Chondrocyte (in vitro differentiated cells): ENCODE data around the gene TEX26. TPM values are rescaled to one million over a fixed set of nuclear protein-coding genes. Genes with fewer than 3 reads are reported as not detected.

ENCODE experiments used
- DNase-seq: peaks from one replicate; pipeline ENCODE4 v3.0.0; 2021; ENCODE audit warnings: mixed read lengths, low spot score
- H3K27ac Mint-ChIP-seq: one replicate; pipeline ENCODE4 v1.8.0; 2021; ENCODE audit warnings: mild to moderate bottlenecking, moderate library complexity, mixed read lengths; ENCODE audit not compliant: unreplicated experiment
- H3K27me3 Mint-ChIP-seq: 2 replicates; pipeline ENCODE4 v1.8.0; 2021; ENCODE audit warnings: low read depth, mixed read lengths
- H3K36me3 Mint-ChIP-seq: 2 replicates; pipeline ENCODE4 v1.8.0; 2021; ENCODE audit warnings: low read depth, mixed read lengths
- H3K4me1 Mint-ChIP-seq: 2 replicates; pipeline ENCODE4 v1.8.0; 2021; ENCODE audit warnings: low read depth, mild to moderate bottlenecking, mixed read lengths
- H3K4me3 Mint-ChIP-seq: one replicate; pipeline ENCODE4 v1.8.0; 2021; ENCODE audit warnings: mild to moderate bottlenecking, moderate library complexity, mixed read lengths; ENCODE audit not compliant: unreplicated experiment
- H3K9me3 Mint-ChIP-seq: 2 replicates; pipeline ENCODE4 v1.8.0; 2021; ENCODE audit warnings: low read depth, mixed read lengths
- CTCF ChIP-seq: fragments of 200-600 bp; sonication (generic); IDR thresholded peaks from 2 replicates; pipeline ENCODE4 v1.5.0; 2021; ENCODE audit warnings: antibody characterized with exemption, mild to moderate bottlenecking, moderate library complexity
- total RNA-seq: library from RNA; stranded (reverse); gene quantifications from 3 replicates; pipeline ENCODE4 v1.2.1, GENCODE V29; 2021

The TEX26 gene
- total RNA-seq, 1 donor from 2014 or later: not detected

- Mint-ChIP-seq H3K27ac (no peak overlapping the region), H3K9me3 (no peaks in the 10 kb centered on the region), H3K4me3 (no peak overlapping the region), H3K27me3 (peaks cover 7% of the 10 kb centered on the region), H3K4me1 (no peaks in the 10 kb centered on the region), H3K36me3 (no peaks in the 10 kb centered on the region)
- DNase-seq: no peak
- TF ChIP-seq CTCF: no peak
Observed at GRCh38 chr13:30997697-30998096, 65.2 kb downstream of the TEX26 start.

- Mint-ChIP-seq H3K36me3 (no peaks in the 10 kb centered on the region), H3K27me3 (peaks cover 7% of the 10 kb centered on the region), H3K4me1 (no peaks in the 10 kb centered on the region), H3K27ac (no peak overlapping the region), H3K4me3 (no peak overlapping the region), H3K9me3 (no peaks in the 10 kb centered on the region)
- DNase-seq: no peak
- TF ChIP-seq CTCF: no peak
Observed at GRCh38 chr13:30998136-30999088, 66.0 kb downstream of the TEX26 start.

- Mint-ChIP-seq H3K27ac (no peak overlapping the region), H3K27me3 (peaks cover 9% of the 10 kb centered on the region), H3K9me3 (no peaks in the 10 kb centered on the region), H3K36me3 (no peaks in the 10 kb centered on the region), H3K4me3 (no peak overlapping the region), H3K4me1 (no peaks in the 10 kb centered on the region)
- no peak for TF ChIP-seq CTCF
- DNase-seq: no peak
Observed at GRCh38 chr13:31000889-31001288, 68.4 kb downstream of the TEX26 start.

GRCh38 chr13:31001647-31002046 is 69.2 kb downstream of the TEX26 start:
- H3K4me1 Mint-ChIP-seq: no peaks in the 10 kb centered on the region
- no peak for TF ChIP-seq CTCF
- no peak overlapping the region for H3K4me3 Mint-ChIP-seq
- no peaks in the 10 kb centered on the region for H3K36me3 Mint-ChIP-seq
- peaks cover 9% of the 10 kb centered on the region for H3K27me3 Mint-ChIP-seq
- H3K27ac Mint-ChIP-seq: no peak overlapping the region
- DNase-seq: no peak
- H3K9me3 Mint-ChIP-seq: no peaks in the 10 kb centered on the region

GRCh38 chr13:31005066-31005465 is 72.6 kb downstream of the TEX26 start:
- Mint-ChIP-seq H3K36me3 (no peaks in the 10 kb centered on the region), H3K27ac (no peak overlapping the region), H3K4me1 (peaks cover 9% of the 10 kb centered on the region), H3K9me3 (no peaks in the 10 kb centered on the region), H3K27me3 (peaks cover 9% of the 10 kb centered on the region), H3K4me3 (no peak overlapping the region)
- TF ChIP-seq CTCF: no peak
- no peak for DNase-seq
